MM.1S (cell line): ENCODE data around the gene RAB23.

ENCODE experiments used
- CTCF ChIP-seq: fragments of 300-600 bp; sonication (generic); IDR thresholded peaks from 2 replicates; pipeline ENCODE4 v1.5.1; 2016; ENCODE audit warnings: antibody characterized with exemption, low read length, mixed read lengths
- EZH2 ChIP-seq: fragments of 300-600 bp; sonication (generic); optimal IDR thresholded peaks from 2 replicates; pipeline ENCODE3; 2017; ENCODE audit warnings: low read depth, mild to moderate bottlenecking, antibody characterized with exemption, low read length, mixed read lengths
- EZH2phosphoT487 ChIP-seq: fragments of 300-600 bp; sonication (generic); IDR thresholded peaks from 2 replicates; pipeline ENCODE4 v1.6.1; 2018; ENCODE audit warnings: antibody characterized with exemption, low read length

GRCh38 chr6:57205550-57206328, 16.4 kb downstream of the RAB23 start:
- TF ChIP-seq CTCF (no peak), EZH2 (no peak), EZH2phosphoT487 (no peak)
